Measurements from ENCODE around the gene DCUN1D1.

DCUN1D1 gene

GRCh38 chr3:182986021-182986420, 5.7 kb upstream of the DCUN1D1 start:
- no peak overlapping the region for H3K4me3 ChIP-seq (ENCODE audit: low read length, poor library complexity, severe bottlenecking)
- H3F3A ChIP-seq (ENCODE audit: low read depth) = peaks cover 2% of the 10 kb centered on the region
- H3K36me3 ChIP-seq (ENCODE audit: insufficient read depth, low read length) = no peaks in the 10 kb centered on the region
- TF ChIP-seq CTCF (conservative IDR thresholded peaks at IDR 0.05; ENCODE audit: low read length) (no peak), EZH2phosphoT487 (IDR thresholded peaks at IDR 0.05; ENCODE audit: borderline replicate concordance) (no peak)
- no peaks in the 10 kb centered on the region for H4K20me1 ChIP-seq (ENCODE audit: insufficient read depth, low read length, poor library complexity, severe bottlenecking)
- H2AFZ ChIP-seq (ENCODE audit: low read length) = no peak overlapping the region
- no peaks in the 10 kb centered on the region for H3K27me3 ChIP-seq (ENCODE audit: insufficient read depth, low read length, poor library complexity, severe bottlenecking)
- H3K9me2 ChIP-seq (replicated peaks; ENCODE audit: low read depth, low read length) = no peaks in the 10 kb centered on the region
- H3K4me2 ChIP-seq (ENCODE audit: low read depth, low read length, poor library complexity, severe bottlenecking) = no peak overlapping the region
- H3K4me1 ChIP-seq (ENCODE audit: insufficient read depth, low read length, poor library complexity, severe bottlenecking) = peaks cover 10% of the 10 kb centered on the region
- H3K9me3 ChIP-seq (ENCODE audit: insufficient read depth, low read depth, low read length) = no peaks in the 10 kb centered on the region
- no peak overlapping the region for H3K9ac ChIP-seq (ENCODE audit: low read depth, low read length, poor library complexity, severe bottlenecking)
- H3K79me2 ChIP-seq (ENCODE audit: insufficient read depth, low read length) = no peaks in the 10 kb centered on the region

GRCh38 chr3:182983876-182984275, 3.5 kb upstream of the DCUN1D1 start:
- Histone ChIP-seq H3F3A (ENCODE audit: low read depth) (peaks cover 4% of the 10 kb centered on the region), H3K9me3 (ENCODE audit: insufficient read depth, low read depth, low read length) (no peaks in the 10 kb centered on the region), H3K9me2 (replicated peaks; ENCODE audit: low read depth, low read length) (no peaks in the 10 kb centered on the region), H4K20me1 (ENCODE audit: insufficient read depth, low read length, poor library complexity, severe bottlenecking) (peaks cover 9% of the 10 kb centered on the region), H3K27me3 (ENCODE audit: insufficient read depth, low read length, poor library complexity, severe bottlenecking) (peaks cover 3% of the 10 kb centered on the region), H2AFZ (ENCODE audit: low read length) (no peak overlapping the region), H3K9ac (ENCODE audit: low read depth, low read length, poor library complexity, severe bottlenecking) (no peak overlapping the region), H3K79me2 (ENCODE audit: insufficient read depth, low read length) (peaks cover 11% of the 10 kb centered on the region), H3K36me3 (ENCODE audit: insufficient read depth, low read length) (no peaks in the 10 kb centered on the region), H3K4me3 (ENCODE audit: low read length, poor library complexity, severe bottlenecking) (no peak overlapping the region), H3K4me1 (ENCODE audit: insufficient read depth, low read length, poor library complexity, severe bottlenecking) (peaks cover 17% of the 10 kb centered on the region), H3K4me2 (ENCODE audit: low read depth, low read length, poor library complexity, severe bottlenecking) (no peak overlapping the region)
- TF ChIP-seq CTCF (conservative IDR thresholded peaks at IDR 0.05; ENCODE audit: low read length) = no peak
- no peak for TF ChIP-seq EZH2phosphoT487 (IDR thresholded peaks at IDR 0.05; ENCODE audit: borderline replicate concordance)

- Histone ChIP-seq H3K9ac (ENCODE audit: low read depth, low read length, poor library complexity, severe bottlenecking) (peak overlapping the region; percentile 70), H3K36me3 (ENCODE audit: insufficient read depth, low read length) (no peaks in the 10 kb centered on the region), H3F3A (ENCODE audit: low read depth) (peaks cover 4% of the 10 kb centered on the region), H4K20me1 (ENCODE audit: insufficient read depth, low read length, poor library complexity, severe bottlenecking) (peaks cover 37% of the 10 kb centered on the region), H3K4me2 (ENCODE audit: low read depth, low read length, poor library complexity, severe bottlenecking) (peak overlapping the region; percentile 71), H3K9me2 (replicated peaks; ENCODE audit: low read depth, low read length) (no peaks in the 10 kb centered on the region), H3K79me2 (ENCODE audit: insufficient read depth, low read length) (peaks cover 40% of the 10 kb centered on the region), H3K27me3 (ENCODE audit: insufficient read depth, low read length, poor library complexity, severe bottlenecking) (peaks cover 3% of the 10 kb centered on the region), H3K4me1 (ENCODE audit: insufficient read depth, low read length, poor library complexity, severe bottlenecking) (peaks cover 38% of the 10 kb centered on the region), H2AFZ (ENCODE audit: low read length) (peak overlapping the region; percentile 66), H3K4me3 (ENCODE audit: low read length, poor library complexity, severe bottlenecking) (peak overlapping the region; percentile 98), H3K9me3 (ENCODE audit: insufficient read depth, low read depth, low read length) (no peaks in the 10 kb centered on the region)
- no peak for TF ChIP-seq CTCF (conservative IDR thresholded peaks at IDR 0.05; ENCODE audit: low read length)
- no peak for TF ChIP-seq EZH2phosphoT487 (IDR thresholded peaks at IDR 0.05; ENCODE audit: borderline replicate concordance)
Measured at GRCh38 chr3:182981038-182981380, 671 bp upstream of the DCUN1D1 start.

All from Loucy (cell line).